HG03025 (cell line): ENCODE results near the gene SECTM1.

Experiments
- ATAC-seq: cut with Tn5 transposase; IDR thresholded peaks from one replicate; pipeline ENCODE4 v1.9.1; 2021; ENCODE audit warnings: mild to moderate bottlenecking, moderate library complexity; ENCODE audit not compliant: unreplicated experiment, low FRiP score

The SECTM1 gene

DNA sequence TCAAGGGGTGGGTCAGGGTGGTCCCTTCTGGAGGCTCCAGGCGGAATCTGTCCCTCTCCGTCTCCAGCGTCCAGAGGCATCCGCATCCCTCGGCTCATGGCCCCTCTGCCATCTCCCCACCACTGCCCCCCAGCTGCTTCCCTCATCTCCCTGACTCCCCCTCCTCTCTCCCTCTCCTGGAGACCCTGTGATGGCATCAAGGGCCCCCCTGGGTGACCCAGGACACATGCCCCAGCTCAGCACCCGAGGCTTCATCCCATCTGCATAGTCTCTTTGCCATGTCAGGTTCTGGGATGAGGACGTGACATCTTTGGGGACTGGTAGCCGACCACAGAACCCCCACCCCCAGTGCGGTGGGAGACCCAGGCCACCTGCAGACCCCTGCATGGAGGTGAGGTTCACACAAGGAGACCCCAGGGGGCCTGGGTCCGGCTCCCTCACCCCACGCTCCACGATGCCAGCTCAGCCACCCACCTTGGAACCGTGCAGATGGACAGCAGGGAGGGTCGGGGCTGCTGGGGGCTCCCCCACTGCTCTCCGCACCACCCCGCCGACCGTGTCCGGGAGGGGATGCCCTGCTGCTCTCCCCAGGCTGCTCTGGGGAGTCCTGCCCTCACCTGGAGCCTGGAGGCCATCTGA is 3.8 kb downstream of the SECTM1 start:
- ATAC-seq = no peak

GRCh38 chr17:82328994-82329507 is 4.5 kb downstream of the SECTM1 start:
- no peak for ATAC-seq

DNA sequence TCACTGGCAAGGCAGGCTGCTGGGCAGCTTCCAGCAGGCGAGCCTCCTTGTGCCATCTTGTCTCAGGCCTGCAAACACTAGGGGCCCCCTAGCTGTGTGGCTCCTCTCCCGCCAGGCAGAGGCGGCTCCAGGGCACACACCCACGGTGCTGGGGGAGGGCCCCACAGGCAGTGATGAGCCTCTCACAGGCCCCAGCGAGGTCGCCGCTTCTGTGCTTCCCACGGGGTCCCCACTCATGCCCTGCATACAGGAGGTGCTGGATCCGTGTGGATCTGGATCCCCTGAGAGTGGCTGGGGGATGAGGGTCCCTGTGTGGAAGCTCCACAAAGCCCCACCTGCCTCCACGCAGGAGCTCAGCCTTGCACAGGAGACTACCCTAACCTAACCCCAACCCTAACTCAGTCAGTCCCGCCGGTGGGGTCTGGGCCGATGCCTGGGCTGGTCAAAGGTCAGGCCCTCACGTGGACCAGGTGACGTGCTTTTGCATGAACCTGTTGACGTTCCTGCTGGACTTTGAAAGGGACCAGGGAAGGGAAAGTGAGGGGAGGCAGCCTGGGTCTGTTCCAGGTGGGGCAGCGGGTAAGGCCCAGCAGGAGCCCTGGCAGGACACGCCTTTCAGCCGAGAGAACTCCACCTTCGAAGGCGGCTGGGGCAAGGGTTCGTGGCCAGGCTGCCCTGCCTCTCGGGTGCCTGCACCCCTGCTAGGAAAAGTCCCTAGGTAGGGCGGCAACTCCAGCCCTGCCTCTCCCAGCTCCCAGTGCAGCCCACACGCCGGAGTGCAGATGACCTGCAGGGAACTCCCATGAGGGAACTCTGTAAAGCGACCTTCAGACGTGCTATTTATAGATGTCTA is 5.2 kb downstream of the SECTM1 start:
- ATAC-seq = no peak

DNA sequence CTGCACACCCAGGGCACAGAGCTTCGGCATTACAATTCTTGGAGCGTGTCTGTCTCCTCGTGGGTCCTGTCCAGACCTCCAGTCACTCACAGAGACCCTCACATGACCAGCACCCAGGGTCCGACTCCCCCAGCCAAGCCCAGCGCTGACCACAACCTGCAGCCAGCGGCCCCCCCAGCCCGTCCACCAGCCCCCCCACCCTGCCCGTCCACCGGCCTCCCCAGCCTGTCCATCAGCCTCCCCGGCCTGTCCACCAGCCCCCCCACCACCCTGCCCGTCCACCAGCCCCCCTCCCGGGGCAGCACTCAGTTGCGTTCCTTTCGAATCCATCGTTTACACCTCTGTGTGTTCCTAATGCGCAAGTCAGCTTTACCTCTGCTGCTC is 5.8 kb downstream of the SECTM1 start:
- no peak for ATAC-seq

- ATAC-seq = no peak
These were observed 6.3 kb downstream of the SECTM1 start for GRCh38 chr17:82327289-82327688.

DNA sequence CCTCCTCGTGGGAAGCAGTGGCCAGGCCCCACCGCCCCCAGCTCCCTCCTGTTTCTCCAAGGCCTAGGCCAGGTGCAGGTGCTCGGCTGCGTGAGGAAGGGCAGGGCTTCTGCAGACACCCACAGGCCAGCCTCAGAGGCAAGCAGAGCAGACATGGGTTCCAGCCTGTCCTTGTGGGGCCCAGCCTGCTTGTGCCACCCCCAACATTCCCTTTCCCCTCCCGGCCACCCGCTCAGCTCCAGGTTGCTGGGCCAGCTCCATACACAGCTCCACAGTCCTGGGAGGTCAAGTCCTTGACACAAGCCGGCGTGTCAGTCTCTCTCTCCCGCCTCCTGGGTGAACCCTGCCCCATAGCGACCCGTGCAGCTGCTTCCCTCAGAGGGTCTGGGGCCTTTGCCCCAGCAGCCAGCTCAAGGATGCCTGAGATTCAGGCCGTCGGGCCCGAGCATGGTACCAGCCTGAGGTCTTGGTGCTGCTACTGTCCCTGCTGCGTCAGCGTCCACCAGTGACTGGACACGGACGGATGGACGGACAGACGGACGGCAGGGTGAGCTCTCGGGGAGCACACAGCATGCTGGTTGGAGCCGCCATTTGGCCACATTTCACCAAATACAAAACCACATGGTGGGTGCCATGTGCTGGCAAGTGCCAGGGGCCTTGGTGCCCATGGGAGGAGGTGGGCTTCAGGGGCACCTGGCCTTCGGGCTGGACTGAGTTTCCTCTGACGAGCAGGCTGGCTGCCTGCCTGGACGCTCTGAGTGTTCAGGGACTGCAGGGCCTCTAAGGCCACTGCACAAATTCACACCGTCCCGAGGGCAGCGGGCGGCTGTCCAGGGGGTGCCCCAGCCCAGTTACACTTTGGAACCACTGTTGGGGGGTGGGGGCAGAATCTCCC is 8.0 kb downstream of the SECTM1 start:
- no peak for ATAC-seq

- no peak for ATAC-seq
These were observed 8.8 kb downstream of the SECTM1 start for GRCh38 chr17:82324566-82325285.

DNA sequence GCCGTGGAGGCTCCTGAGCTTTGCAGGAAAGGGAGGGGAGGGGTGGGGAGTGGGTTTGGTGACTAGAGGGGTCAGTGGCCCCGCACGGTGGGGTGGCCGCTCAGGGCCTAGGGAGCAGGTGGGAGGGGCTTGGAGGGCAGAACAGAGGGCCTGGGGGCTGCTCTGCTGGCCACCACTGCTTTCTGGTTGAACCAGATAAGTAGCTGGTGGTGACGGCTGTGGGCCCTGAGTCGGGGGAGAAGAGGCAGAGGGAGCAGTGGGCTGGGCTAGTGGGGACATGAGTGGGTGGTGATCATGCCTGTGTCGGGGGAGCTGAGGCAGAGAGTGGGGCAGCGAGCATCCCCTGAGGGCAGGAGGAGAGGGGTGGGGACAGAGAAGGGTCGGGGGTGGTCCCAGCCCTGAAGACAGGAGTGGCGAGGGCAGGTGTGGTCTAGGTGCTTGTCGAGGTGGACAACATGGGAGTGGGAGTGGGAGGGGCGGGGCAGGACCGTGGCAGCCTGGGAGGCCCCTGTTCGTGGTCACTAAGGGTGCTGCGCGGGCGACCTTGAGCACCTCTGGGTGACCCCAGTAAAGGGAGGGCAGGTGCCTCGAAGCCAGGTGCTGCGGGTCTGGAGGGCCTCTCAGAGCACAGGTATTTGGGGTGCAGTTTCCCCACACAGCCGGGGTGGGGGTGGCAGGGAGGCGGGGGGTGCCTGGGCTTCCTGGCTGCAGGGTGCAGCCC is 9.9 kb downstream of the SECTM1 start:
- no peak for ATAC-seq

DNA sequence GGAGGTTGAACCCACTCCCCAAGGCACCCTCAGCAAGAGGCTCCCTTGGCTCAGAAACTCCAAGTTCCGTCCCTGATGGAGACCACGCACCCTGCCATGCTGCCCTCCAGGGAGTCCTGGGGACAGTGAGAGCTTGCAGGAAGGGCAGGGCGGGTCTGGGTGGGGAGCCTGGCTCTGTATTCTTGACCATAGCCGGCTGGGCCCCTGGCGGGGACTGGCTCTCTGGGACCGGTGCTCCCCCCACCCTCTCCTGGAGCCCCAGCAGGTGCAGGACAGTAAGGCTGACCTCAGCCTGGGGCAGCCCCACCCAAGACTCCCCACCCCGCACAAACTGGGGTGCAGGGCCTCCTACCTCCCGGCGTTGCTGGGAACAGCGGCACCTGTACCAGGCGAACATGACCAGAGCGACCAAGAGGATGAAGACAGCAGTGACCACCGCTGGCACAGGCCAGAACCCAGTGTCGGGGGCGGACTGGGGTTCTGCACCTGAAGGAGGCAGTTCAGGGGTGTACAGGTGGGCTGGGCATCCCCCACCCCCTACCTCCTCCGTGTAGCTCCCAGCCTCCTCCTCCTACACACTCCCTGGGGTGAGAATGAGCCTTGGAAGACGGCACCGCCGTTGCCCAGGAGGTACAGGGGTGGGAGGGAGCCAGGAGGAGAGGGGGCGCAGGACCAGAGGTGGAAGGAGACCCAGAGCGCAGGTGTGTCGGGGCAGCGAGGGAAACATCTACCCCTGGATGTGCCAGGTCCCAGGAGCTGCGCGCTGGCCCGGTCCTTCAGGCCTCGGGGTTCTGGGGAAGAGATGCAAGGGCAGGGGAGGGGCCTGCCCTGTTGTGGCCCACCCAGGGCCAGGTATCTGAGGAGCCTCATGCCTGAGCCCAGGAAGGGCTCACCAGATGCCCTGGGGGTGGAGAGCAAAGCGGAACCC is 10.8 kb downstream of the SECTM1 start:
- no peak for ATAC-seq

DNA sequence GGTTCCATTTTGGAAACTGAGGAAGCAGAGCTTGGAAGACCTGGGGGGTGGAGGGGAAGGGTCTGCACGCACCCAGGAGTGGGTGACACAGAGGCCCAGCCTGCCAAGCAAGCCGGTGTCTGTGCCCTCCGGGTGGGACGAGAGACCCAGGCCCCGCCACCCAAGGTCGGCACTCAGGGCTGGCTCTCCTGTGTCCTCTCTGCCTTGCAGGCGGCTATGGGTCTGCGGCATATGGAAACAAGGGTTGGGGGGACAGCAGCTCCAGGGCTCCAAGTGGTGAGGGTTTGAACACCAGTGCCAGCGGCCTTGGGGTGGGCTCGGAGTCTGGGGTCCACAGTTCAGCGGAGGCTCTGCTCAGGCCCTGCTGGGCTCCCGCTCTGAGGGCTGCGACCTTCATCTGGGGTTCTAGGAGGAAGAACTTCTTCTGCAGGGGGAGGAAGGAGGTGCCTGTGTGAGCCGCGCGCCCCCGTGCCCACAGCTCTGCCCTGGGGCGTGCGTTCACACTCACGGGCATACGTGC is 11.6 kb downstream of the SECTM1 start:
- ATAC-seq = no peak

GRCh38 chr17:82320956-82321927 is 12.3 kb downstream of the SECTM1 start:
- ATAC-seq = no peak

DNA sequence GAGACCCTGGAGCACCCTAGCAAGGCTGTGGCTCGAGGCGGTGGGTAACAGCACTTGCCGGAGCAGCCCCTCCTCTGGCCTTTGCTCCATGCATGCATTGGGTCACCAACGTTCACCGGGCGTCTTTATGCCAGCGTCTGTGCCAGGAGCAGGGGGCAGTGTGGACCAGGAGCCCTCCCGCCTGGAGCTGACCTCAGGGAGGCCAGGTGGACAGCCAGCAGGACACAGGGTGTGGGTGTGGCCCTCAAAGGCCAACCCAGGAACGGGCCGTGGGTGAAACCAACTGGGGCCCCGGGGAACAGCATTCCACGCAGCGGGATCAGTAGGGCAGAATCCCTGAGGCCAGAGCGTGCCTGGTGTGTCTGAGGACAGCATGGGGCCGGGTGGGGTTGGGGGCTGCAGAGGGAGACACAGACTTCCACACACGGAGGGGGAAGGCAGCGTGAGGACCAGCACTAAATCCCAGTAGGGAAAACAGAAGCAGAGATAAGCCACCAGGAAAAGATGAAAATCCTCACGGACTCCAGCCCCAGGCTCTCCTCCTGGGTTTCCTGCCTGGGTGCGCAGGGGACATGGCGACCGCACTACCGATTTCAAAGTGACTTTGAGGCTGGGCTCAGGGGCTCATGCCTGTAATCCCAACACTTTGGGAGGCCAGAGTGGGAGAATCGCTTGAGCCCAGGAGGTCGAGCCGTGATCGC is 13.3 kb downstream of the SECTM1 start:
- no peak for ATAC-seq

DNA sequence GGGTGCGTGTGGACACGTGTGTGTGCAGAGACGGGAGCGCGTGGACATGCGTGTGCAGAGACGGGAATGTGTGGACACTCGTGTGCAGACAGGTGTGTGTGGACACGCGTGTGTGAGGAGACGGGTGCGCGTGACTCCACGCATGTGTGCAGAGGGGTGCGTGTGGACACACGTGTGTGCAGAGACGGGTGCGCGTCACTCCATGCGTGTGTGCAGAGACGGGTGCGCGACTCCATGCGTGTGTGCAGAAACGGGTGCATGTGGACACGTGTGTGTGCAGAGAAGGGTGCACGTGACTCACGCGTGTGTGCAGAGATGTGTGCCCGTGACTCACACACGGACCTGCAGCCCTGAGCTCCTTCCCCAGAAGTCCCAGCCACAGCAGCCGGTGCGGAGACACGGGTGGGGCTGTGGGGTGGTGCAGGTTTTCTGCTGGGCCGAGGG is 13.9 kb downstream of the SECTM1 start:
- no peak for ATAC-seq

GRCh38 chr17:82318772-82319606 is 14.6 kb downstream of the SECTM1 start:
- no peak for ATAC-seq

- ATAC-seq = no peak
These were observed 15.4 kb downstream of the SECTM1 start for GRCh38 chr17:82318169-82318498.
